ENCODE results near the gene CLDN34.

CLDN34 gene

DNA sequence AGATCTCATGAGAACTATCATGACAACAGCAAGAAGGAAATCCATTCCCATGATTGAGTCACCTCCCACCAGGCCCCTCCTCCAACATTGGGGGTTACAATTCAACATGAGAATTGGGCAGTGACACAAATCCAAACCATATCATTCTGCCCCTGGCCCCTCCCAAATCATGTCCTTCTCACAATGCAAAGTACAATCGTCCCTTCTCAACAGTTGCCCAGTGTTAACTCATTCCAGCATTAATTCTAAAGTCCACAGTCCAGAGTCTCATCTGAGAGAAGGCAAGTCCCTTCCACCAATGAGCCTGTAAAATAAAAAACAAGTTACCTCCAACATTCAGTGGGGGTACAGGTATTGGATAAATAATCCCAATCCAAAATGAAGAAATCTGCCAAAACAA is 14.9 kb upstream of the CLDN34 start:
- Mint-ChIP-seq H3K4me3 (no peak overlapping the region), H3K27me3 (peaks cover 28% of the 10 kb centered on the region), H3K9me3 (no peaks in the 10 kb centered on the region), H3K27ac (no peak overlapping the region), H3K4me1 (ENCODE audit: low read depth) (no peaks in the 10 kb centered on the region), H3K36me3 (ENCODE audit: low read depth) (no peaks in the 10 kb centered on the region)

DNA sequence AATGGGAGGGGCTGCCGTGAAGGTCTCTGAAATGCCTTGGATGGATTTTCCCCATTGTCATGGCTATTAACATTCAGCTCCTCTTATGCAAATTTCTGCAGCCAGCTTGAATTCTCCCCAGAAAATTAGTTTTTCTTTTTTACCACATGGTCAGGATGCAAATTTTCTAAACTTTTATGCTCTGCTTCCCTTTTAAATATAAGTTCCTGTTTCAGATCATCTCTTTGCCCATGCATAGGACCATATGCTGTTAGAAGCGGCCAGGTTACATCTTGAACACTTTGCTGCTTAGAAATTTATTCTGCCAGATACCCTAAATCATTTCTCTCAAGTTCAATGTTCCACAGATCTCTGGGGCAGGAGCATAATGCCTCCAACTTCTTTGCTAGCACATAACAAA is 13.8 kb upstream of the CLDN34 start:
- H3K9me3 Mint-ChIP-seq = no peaks in the 10 kb centered on the region
- no peak overlapping the region for H3K4me3 Mint-ChIP-seq
- H3K27me3 Mint-ChIP-seq = peaks cover 22% of the 10 kb centered on the region
- H3K27ac Mint-ChIP-seq = no peak overlapping the region
- no peaks in the 10 kb centered on the region for H3K4me1 Mint-ChIP-seq (ENCODE audit: low read depth)
- no peaks in the 10 kb centered on the region for H3K36me3 Mint-ChIP-seq (ENCODE audit: low read depth)

DNA sequence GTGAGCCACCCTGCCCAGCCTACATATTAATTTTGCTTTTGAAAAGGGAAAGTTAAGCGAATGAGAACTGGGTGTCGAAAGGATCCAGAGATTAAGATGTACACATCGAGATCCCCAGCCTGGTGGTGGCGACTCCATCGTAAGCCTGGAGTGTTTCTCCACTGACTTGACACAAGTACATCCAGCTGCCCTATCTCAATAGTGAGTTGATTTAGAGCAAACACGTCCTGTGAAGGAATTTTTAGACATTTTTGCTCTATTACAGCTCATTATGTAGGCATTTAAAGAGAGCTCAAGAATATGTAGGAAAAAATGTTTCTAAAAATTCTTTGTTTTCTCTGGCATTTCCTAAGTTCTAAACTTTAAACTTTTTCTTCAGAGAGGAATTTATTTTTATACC is 11.7 kb upstream of the CLDN34 start:
- H3K4me3 Mint-ChIP-seq = no peak overlapping the region
- H3K36me3 Mint-ChIP-seq (ENCODE audit: low read depth) = no peaks in the 10 kb centered on the region
- no peaks in the 10 kb centered on the region for H3K4me1 Mint-ChIP-seq (ENCODE audit: low read depth)
- H3K27me3 Mint-ChIP-seq = peaks cover 14% of the 10 kb centered on the region
- H3K27ac Mint-ChIP-seq = no peak overlapping the region
- no peaks in the 10 kb centered on the region for H3K9me3 Mint-ChIP-seq

DNA sequence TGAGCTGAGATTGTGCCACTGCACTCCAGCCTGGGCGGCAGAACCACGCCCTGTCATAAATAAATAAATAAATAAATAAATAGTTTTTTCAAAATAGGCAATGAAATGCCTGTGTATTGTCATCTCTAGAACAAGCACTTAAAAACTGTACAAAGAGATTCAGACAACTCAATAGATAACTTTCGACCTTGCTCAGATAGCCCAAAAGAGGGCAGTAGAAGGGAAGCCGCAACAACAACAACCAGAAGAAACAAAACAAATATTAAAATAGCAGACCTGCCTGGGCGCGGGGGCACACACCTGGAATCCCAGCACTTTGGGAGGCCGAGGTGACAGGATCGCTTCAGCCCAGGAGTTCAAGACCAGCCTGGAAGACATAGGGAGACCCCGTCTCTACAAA is 9.4 kb upstream of the CLDN34 start:
- Mint-ChIP-seq H3K4me1 (ENCODE audit: low read depth) (no peaks in the 10 kb centered on the region), H3K36me3 (ENCODE audit: low read depth) (no peaks in the 10 kb centered on the region), H3K27ac (no peak overlapping the region), H3K9me3 (no peaks in the 10 kb centered on the region), H3K4me3 (no peak overlapping the region), H3K27me3 (peaks cover 18% of the 10 kb centered on the region)

DNA sequence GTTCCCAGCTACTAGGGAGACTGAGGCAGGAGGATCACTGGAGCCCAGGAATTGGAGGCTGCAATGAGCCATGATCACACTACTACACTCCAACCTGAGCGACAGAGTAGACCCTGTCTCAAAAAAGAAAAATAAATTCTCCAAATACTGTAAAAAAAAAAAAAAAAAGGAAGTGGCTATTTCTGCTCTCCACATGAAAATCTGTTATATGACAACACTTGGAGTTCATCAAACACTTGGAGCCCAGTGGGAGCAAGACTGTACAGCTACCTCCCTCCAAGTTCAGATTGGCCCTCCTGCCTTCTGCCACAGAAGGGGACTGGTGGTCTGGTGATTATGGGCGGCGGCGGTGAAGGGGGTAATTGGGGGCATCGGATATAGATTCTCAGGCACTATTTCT is 9.0 kb upstream of the CLDN34 start:
- no peak overlapping the region for H3K4me3 Mint-ChIP-seq
- no peaks in the 10 kb centered on the region for H3K4me1 Mint-ChIP-seq (ENCODE audit: low read depth)
- peaks cover 18% of the 10 kb centered on the region for H3K27me3 Mint-ChIP-seq
- H3K9me3 Mint-ChIP-seq = no peaks in the 10 kb centered on the region
- no peak overlapping the region for H3K27ac Mint-ChIP-seq
- H3K36me3 Mint-ChIP-seq (ENCODE audit: low read depth) = no peaks in the 10 kb centered on the region

DNA sequence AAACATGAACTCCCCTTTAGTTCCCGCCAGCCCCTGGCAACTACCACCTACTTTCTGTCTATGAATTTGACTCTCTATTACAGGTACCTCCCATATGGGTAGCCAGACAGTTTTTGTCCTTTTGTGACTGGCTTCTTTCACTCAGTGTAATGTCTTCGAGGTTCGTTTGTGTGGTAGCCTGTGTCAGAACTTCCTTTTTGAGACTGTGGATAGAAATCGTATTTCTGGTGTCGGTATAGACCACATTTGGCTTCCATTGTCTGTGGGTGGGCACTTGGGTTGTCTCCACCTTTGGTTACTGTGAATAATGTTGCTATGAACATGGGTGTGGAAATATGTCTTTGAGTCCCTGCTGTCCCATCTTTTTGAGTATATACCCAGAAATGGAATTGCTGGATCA is 5.4 kb upstream of the CLDN34 start:
- Mint-ChIP-seq H3K27ac (no peak overlapping the region), H3K9me3 (no peaks in the 10 kb centered on the region), H3K4me3 (no peak overlapping the region), H3K36me3 (ENCODE audit: low read depth) (no peaks in the 10 kb centered on the region), H3K4me1 (ENCODE audit: low read depth) (no peaks in the 10 kb centered on the region), H3K27me3 (peaks cover 17% of the 10 kb centered on the region)

DNA sequence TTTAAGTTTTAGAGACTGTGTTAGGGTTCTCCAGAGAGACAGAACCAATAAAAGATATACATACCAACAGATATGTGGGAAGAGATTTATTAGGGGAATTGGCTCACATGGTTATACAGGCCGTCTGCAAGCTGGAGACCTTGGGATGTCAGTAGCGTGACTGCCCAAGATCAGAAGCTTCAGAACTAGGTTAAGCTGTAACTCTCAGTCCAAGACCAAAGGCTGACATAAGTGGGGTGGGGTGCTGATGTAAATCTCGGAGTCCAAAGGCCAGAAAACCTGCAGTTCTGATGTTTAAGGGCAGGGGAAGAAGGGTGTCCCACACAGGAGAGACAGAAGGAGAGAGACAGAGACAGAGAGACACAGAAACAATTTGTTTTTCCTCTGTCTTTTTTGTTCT is 10.5 kb downstream of the CLDN34 start:
- H3K9me3 Mint-ChIP-seq = no peaks in the 10 kb centered on the region
- no peaks in the 10 kb centered on the region for H3K36me3 Mint-ChIP-seq (ENCODE audit: low read depth)
- no peak overlapping the region for H3K4me3 Mint-ChIP-seq
- no peaks in the 10 kb centered on the region for H3K4me1 Mint-ChIP-seq (ENCODE audit: low read depth)
- no peak overlapping the region for H3K27ac Mint-ChIP-seq
- H3K27me3 Mint-ChIP-seq = no peaks in the 10 kb centered on the region

DNA sequence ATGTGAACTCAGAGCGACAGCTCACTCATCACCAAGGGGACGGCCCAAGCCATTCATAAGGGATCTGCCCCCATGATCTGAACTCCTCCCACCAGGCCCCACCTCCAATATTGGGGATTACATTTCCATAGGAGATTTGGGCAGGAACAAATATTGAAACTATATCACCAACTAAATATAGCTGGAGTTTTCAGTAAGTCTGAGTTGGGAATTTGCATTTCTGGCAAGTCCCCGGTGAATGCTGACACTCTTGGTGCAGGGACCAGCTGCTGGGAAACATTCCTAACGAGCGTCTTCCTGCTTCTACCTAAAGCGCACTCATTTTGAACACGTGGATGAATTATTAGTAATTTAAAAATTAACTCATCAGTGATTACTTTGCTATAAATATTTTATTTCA is 13.2 kb downstream of the CLDN34 start:
- no peaks in the 10 kb centered on the region for H3K36me3 Mint-ChIP-seq (ENCODE audit: low read depth)
- no peak overlapping the region for H3K27ac Mint-ChIP-seq
- H3K9me3 Mint-ChIP-seq = no peaks in the 10 kb centered on the region
- no peaks in the 10 kb centered on the region for H3K4me1 Mint-ChIP-seq (ENCODE audit: low read depth)
- no peak overlapping the region for H3K4me3 Mint-ChIP-seq
- no peaks in the 10 kb centered on the region for H3K27me3 Mint-ChIP-seq

DNA sequence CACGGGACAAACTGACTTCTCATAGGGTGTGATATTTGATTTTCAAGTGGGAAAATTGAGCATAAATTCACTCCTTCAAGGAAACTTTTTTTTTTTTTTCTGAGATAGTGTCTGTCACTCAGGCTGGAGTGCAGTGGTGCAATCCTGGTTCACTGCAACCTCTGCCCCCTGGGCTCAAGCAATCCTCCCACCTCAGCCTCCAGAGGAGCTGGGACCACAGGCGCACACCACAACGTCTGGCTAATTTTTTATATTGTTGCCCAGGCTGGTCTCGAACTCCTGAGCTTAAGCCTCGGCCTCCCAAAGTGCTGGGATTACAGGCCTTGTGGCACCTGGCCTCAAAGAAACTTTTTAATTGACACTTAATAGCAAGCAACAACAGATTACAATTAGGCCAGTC is 13.8 kb downstream of the CLDN34 start:
- Mint-ChIP-seq H3K27me3 (no peaks in the 10 kb centered on the region), H3K4me1 (ENCODE audit: low read depth) (no peaks in the 10 kb centered on the region), H3K4me3 (no peak overlapping the region), H3K27ac (no peak overlapping the region), H3K9me3 (no peaks in the 10 kb centered on the region), H3K36me3 (ENCODE audit: low read depth) (no peaks in the 10 kb centered on the region)

DNA sequence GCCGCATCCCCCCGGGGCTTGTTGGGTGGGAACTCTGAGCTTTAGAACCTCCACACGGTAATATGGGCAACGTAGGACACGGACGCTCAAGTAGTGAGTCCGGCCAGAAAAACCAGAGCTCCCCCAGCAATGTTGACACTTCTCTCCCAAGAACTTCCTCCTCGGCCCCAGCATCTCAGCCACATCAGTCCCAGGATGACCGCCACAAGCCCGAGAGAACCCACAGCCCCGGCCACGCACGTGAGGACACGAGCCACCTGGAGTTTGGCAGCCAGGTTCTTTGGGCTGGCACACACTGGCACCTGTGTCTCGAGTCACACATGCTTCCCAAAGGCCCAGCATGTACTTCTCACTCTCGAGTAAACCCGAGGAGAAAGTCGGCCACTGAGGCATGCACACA is 16.3 kb downstream of the CLDN34 start:
- H3K36me3 Mint-ChIP-seq (ENCODE audit: low read depth) = no peaks in the 10 kb centered on the region
- H3K4me3 Mint-ChIP-seq = no peak overlapping the region
- no peaks in the 10 kb centered on the region for H3K27me3 Mint-ChIP-seq
- no peaks in the 10 kb centered on the region for H3K4me1 Mint-ChIP-seq (ENCODE audit: low read depth)
- H3K9me3 Mint-ChIP-seq = no peaks in the 10 kb centered on the region
- no peak overlapping the region for H3K27ac Mint-ChIP-seq

DNA sequence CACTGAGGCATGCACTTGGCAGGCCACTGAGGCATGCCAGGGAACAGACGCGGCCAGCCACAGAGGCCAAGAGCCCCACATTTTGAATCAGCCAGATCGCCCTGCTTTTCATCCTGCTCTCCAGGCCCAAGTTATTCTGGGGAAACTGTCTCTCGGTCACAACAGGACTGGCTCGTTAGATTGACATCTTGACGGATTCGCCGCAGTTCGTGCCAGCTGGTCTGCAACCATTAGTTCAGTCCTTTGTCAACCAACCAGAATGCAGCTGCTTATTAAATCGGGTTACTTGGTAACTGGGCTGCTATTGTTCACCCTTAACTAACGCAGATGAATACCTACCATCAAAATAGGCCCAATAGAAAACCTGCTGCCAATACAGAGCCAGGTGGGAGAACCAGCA is 16.7 kb downstream of the CLDN34 start:
- Mint-ChIP-seq H3K27ac (no peak overlapping the region), H3K4me3 (no peak overlapping the region), H3K9me3 (no peaks in the 10 kb centered on the region), H3K4me1 (ENCODE audit: low read depth) (no peaks in the 10 kb centered on the region), H3K27me3 (no peaks in the 10 kb centered on the region), H3K36me3 (ENCODE audit: low read depth) (no peaks in the 10 kb centered on the region)

DNA sequence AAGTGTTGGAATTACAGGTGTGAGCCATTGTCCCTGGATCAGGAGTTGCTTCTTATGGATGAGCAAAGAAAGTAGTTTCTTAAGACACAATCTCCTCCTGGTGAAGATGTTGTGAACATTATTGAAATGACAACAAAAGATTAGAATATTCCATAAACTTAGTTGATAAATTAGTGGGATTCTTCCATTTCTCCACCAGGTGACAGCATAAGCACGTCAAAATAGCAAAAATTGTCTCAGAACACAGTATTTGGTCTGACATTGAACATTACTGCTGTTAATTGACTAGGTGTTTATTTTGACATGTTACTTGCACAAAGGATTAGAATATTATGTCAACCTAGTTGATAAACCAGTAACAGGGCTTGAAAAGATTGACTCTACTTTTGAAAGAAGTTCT is 21.6 kb downstream of the CLDN34 start:
- Mint-ChIP-seq H3K36me3 (ENCODE audit: low read depth) (no peaks in the 10 kb centered on the region), H3K4me1 (ENCODE audit: low read depth) (no peaks in the 10 kb centered on the region), H3K4me3 (no peak overlapping the region), H3K27ac (no peak overlapping the region), H3K27me3 (no peaks in the 10 kb centered on the region), H3K9me3 (no peaks in the 10 kb centered on the region)

DNA sequence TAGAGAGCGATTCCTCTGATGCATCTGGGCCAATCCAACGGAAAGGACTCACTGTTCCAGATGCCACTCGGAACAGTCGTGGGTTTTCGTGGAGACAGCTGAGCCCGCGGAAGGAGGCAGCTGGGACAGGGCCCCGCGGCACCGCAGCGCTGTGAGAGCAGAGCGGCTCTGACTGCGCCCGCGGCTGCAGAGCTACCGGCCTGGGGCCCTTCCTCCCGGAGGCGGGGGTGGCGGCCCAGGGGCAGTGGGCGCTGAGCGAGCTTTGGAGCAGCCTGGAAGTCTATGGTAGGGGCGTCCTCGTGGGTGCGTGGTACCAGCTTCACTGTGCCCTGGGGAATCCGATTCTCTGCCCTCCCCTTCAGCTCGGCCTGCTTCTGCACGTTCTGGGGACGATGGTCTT is 24.9 kb downstream of the CLDN34 start:
- H3K27me3 Mint-ChIP-seq = no peaks in the 10 kb centered on the region
- H3K36me3 Mint-ChIP-seq (ENCODE audit: low read depth) = no peaks in the 10 kb centered on the region
- H3K9me3 Mint-ChIP-seq = no peaks in the 10 kb centered on the region
- peaks cover 4% of the 10 kb centered on the region for H3K4me1 Mint-ChIP-seq (ENCODE audit: low read depth)
- H3K27ac Mint-ChIP-seq = no peak overlapping the region
- no peak overlapping the region for H3K4me3 Mint-ChIP-seq

DNA sequence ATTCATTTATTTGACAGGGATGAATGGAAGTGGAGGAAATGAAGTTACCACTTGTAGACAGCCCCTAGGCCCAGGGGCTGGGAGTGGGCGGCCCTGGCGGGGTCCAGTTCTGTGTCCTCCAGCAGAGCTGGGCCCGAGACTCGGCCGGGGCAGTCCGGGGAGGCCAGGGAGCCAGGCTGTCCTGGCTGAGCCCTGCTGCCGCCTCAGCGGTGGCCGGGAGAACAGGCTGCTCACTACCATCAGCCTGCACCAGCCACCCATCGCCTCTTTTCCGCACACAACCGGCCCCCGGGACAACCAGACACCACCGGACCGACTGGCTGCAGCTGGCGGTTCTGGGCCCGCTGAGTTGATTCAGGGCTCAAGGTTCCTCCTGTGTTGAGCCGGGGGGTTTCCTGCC is 25.6 kb downstream of the CLDN34 start:
- Mint-ChIP-seq H3K36me3 (ENCODE audit: low read depth) (no peaks in the 10 kb centered on the region), H3K9me3 (no peaks in the 10 kb centered on the region), H3K4me3 (no peak overlapping the region), H3K27ac (no peak overlapping the region), H3K27me3 (no peaks in the 10 kb centered on the region), H3K4me1 (ENCODE audit: low read depth) (peaks cover 10% of the 10 kb centered on the region)

DNA sequence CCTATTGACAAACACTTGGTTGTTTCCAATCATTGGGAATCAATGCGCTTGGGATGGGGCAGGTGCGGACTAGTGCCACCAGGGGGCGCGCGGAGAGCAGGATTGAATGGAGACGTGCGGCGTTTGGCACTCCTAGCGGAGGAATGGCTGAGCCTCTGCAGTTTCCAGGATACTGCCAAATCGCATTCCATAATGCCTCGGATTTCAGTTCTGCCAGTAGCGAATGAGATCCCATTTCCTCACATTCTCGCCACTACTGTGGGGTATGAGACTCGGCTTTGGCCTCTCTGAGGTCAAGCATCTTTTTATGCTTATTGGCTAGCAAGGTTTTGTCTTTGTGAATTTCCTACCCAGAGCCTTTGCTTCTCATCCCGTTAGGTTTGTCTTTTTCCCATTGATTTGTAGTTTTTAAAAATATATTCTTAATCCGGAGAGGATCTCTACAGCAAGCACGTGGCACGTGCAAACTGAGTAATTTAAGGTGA is 28.7 kb downstream of the CLDN34 start:
- Mint-ChIP-seq H3K36me3 (ENCODE audit: low read depth) (no peaks in the 10 kb centered on the region), H3K27ac (no peak overlapping the region), H3K4me3 (no peak overlapping the region)

DNA sequence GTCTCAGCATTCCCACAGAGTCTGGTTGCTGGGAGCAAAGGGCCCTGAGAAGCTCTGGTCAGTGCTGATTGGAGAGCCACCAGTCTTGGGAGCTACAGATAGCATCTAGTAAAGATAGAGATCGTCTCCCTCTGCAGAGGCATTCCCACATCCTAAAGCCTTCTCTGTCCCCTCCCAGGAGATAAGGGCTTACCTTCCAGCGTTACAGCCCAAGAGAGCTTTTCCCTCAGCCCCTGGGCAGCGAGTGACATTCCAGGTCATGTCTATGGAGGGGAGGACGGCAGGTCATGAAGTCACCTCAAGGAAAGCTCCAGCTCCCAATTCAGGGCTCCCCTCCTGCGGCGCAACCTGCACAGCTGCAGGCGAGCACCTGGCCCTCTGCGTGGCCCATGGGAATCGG is 29.9 kb downstream of the CLDN34 start:
- Mint-ChIP-seq H3K27ac (peak overlapping the region; percentile 68), H3K4me3 (no peak overlapping the region)

More for the DNA sequence above, 28.7 kb downstream of the CLDN34 start:
- Mint-ChIP-seq H3K9me3 (no peaks in the 10 kb centered on the region), H3K4me1 (ENCODE audit: low read depth) (peaks cover 21% of the 10 kb centered on the region), H3K27me3 (no peaks in the 10 kb centered on the region)

DNA sequence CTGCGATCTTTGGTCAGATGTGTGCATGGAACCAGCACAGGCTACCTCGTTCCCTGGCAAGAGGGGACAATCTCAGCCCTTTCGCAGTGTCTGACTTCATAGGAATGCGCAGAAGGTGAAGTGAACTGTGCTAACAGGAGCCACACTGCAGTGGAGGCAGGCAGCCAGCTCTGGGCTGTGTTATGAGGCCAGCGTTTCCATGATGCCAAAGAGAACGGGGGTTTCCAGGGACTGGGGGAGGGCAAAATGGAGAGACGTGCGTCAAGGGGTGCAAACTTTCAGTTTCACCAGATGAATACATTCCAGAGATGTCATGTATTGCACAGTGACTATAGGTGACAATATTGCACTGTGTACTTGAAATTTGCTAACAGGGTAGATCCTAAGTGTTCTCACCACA is 30.4 kb downstream of the CLDN34 start:
- Mint-ChIP-seq H3K4me3 (no peak overlapping the region), H3K9me3 (no peaks in the 10 kb centered on the region), H3K27me3 (no peaks in the 10 kb centered on the region), H3K4me1 (ENCODE audit: low read depth) (peaks cover 21% of the 10 kb centered on the region), H3K27ac (peak overlapping the region; percentile 68), H3K36me3 (ENCODE audit: low read depth) (no peaks in the 10 kb centered on the region)

More for the DNA sequence above, 29.9 kb downstream of the CLDN34 start:
- Mint-ChIP-seq H3K36me3 (ENCODE audit: low read depth) (no peaks in the 10 kb centered on the region), H3K9me3 (no peaks in the 10 kb centered on the region), H3K4me1 (ENCODE audit: low read depth) (peaks cover 21% of the 10 kb centered on the region), H3K27me3 (no peaks in the 10 kb centered on the region)
